OCI-LY1 (cell line): ENCODE data around the gene CARD19.

Source experiments
- EZH2 ChIP-seq: fragments of 200-600 bp; sonication (generic), shearing (Covaris generic); IDR thresholded peaks from 2 replicates; pipeline ENCODE4 v1.8.0; 2017; ENCODE audit warnings: borderline replicate concordance, mixed run types, mild to moderate bottlenecking, antibody characterized with exemption, low read length, moderate library complexity, mixed read lengths
- TF ChIP-seq, protein P1 (sequence below): fragments of 200-600 bp; sonication (generic), shearing (Covaris generic); IDR thresholded peaks from 2 replicates; pipeline ENCODE4 v1.5.1; 2017; ENCODE audit warnings: mild to moderate bottlenecking, antibody characterized with exemption, low read length, moderate library complexity, mixed read lengths

DNA sequence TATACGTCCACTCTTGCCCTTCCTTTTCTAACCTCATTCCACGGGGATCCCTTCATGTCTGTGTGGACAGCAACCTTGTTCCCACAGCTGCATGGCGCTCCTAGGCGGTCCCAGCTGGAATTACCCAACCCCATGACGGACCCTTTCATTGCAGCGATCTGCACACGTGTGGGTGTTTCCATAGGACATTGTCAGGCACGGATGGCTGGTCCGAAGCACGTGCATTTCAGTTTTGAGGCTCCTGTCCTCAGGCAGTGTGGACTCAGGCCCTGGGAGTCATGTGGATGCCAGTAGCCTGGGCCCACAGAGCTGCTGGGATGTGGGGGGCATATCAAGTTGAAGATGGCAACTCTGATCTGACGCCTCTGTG is 15.0 kb downstream of the CARD19 start:
- TF ChIP-seq, protein P1, sequence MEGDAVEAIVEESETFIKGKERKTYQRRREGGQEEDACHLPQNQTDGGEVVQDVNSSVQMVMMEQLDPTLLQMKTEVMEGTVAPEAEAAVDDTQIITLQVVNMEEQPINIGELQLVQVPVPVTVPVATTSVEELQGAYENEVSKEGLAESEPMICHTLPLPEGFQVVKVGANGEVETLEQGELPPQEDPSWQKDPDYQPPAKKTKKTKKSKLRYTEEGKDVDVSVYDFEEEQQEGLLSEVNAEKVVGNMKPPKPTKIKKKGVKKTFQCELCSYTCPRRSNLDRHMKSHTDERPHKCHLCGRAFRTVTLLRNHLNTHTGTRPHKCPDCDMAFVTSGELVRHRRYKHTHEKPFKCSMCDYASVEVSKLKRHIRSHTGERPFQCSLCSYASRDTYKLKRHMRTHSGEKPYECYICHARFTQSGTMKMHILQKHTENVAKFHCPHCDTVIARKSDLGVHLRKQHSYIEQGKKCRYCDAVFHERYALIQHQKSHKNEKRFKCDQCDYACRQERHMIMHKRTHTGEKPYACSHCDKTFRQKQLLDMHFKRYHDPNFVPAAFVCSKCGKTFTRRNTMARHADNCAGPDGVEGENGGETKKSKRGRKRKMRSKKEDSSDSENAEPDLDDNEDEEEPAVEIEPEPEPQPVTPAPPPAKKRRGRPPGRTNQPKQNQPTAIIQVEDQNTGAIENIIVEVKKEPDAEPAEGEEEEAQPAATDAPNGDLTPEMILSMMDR: no peak
- TF ChIP-seq EZH2: no peak
